GM12878 (cell line): Measurements from ENCODE around the gene CD72. TPM values are rescaled to one million over a fixed set of nuclear protein-coding genes. Genes with fewer than 3 reads are reported as not detected.

Experiments
- CBX5 ChIP-seq: sonication (generic); IDR thresholded peaks from 2 replicates; pipeline ENCODE4 v1.6.1; 2016; ENCODE audit warnings: low read depth, moderate library complexity, mild to moderate bottlenecking, inconsistent platforms
- CEBPB ChIP-seq, 2 experiments: fragments of 150-350 bp in 1 of 2; IDR thresholded peaks; 2 replicates each; pipeline ENCODE4 v1.6.1; 2012 to 2014; ENCODE audit warnings: low read depth in 2 of 2, low read length in 2 of 2, borderline replicate concordance in 1 of 2, inconsistent platforms in 1 of 2
- CHD1 ChIP-seq: IDR thresholded peaks from 2 replicates; pipeline ENCODE4 v1.6.1; 2012; ENCODE audit warnings: low read depth, low read length, improper control_type of control experiment
- EP300 ChIP-seq, 2 experiments: fragments of 150-350 bp in 1 of 2; IDR thresholded peaks; 2 replicates each; pipeline ENCODE4 v1.6.1; 2011 to 2012; ENCODE audit warnings: low read depth in 2 of 2, low read length in 2 of 2, borderline replicate concordance in 1 of 2, improper control_type of control experiment in 1 of 2, inconsistent platforms in 1 of 2; ENCODE audit not compliant: control insufficient read depth in 1 of 2
- GABPA ChIP-seq: IDR thresholded peaks from 2 replicates; pipeline ENCODE4 v1.6.1; 2014; ENCODE audit warnings: antibody characterized with exemption, low read depth, mild to moderate bottlenecking, inconsistent platforms
- KAT2A ChIP-seq: conservative IDR thresholded peaks from 2 replicates; pipeline ENCODE4 v1.6.1; 2011; ENCODE audit warnings: low read depth, low read length; ENCODE audit not compliant: control insufficient read depth
- LARP7 ChIP-seq: fragments of 450-650 bp; IDR thresholded peaks from 2 replicates; pipeline ENCODE4 v1.6.1; 2017; ENCODE audit warnings: mild to moderate bottlenecking
- MEF2B ChIP-seq: fragments of 450-650 bp; IDR thresholded peaks from 2 replicates; pipeline ENCODE4 v1.6.1; 2018; ENCODE audit warnings: mild to moderate bottlenecking, moderate library complexity; ENCODE audit not compliant: partially characterized antibody, poor library complexity, severe bottlenecking
- RAD21 ChIP-seq: IDR thresholded peaks from 2 replicates; pipeline ENCODE4 v1.6.1; 2011; ENCODE audit warnings: mild to moderate bottlenecking, low read depth, low read length, moderate library complexity; ENCODE audit not compliant: insufficient read depth
- RELA ChIP-seq: fragments of 450-650 bp; IDR thresholded peaks from 2 replicates; pipeline ENCODE4 v1.8.0; 2014; ENCODE audit warnings: borderline replicate concordance; ENCODE audit not compliant: partially characterized antibody
- ZNF217 ChIP-seq: fragments of 450-650 bp; IDR thresholded peaks from 2 replicates; pipeline ENCODE4 v1.6.1; 2017; ENCODE audit warnings: antibody characterized with exemption, mild to moderate bottlenecking
- ZSCAN29 ChIP-seq: fragments of 450-650 bp; IDR thresholded peaks from 2 replicates; pipeline ENCODE4 v1.6.1; 2017; ENCODE audit warnings: mild to moderate bottlenecking, moderate library complexity
- polyA plus RNA-seq, 11 experiments: library from polyadenylated mRNA; depleted of rRNA in 4 of 11; unstranded in 6 of 11; stranded (reverse) in 5 of 11; fragments of >200 nt; fragmentation: Nextera tagmentation in 4 of 11; fragmentation: Illumina TruSeq in 1 of 11; extraction: Ambion mirVana in 4 of 11; extraction: Trizol in 1 of 11; gene quantifications; 1 replicate in 1 of 11; 2 replicates in 10 of 11; pipeline versions ENCODE4 v1.2.1 to v1.2.3, GENCODE V29; 2011 to 2016; ENCODE audit warnings: inconsistent platforms in 2 of 11, missing spikeins in 2 of 11, low read depth in 1 of 11
- total RNA-seq, 4 experiments: library from RNA; depleted of rRNA in 3 of 4; stranded (reverse); fragments of >200 nt in 3 of 4; fragmentation: Illumina TruSeq in 1 of 4; extraction: Trizol in 1 of 4; gene quantifications; 2 replicates each; pipeline versions ENCODE4 v1.2.1 to v1.2.3, GENCODE V29; 2013 to 2021
- TF ChIP-seq, protein P1 (sequence below): fragments of 450-650 bp; conservative IDR thresholded peaks from 2 replicates; pipeline ENCODE4 v1.6.1; 2017; ENCODE audit warnings: mild to moderate bottlenecking, moderate library complexity
- TF ChIP-seq, protein P2 (sequence below): IDR thresholded peaks from 2 replicates; pipeline ENCODE4 v1.6.1; 2012; ENCODE audit warnings: low read depth, low read length, improper control_type of control experiment
- TF ChIP-seq, protein P3 (sequence below): IDR thresholded peaks from 2 replicates; pipeline ENCODE4 v1.6.1; 2012; ENCODE audit warnings: mild to moderate bottlenecking, low read depth, low read length
- TF ChIP-seq, protein P4 (sequence below): IDR thresholded peaks from 2 replicates; pipeline ENCODE4 v1.6.1; 2011; ENCODE audit warnings: mild to moderate bottlenecking, low read depth, low read length, moderate library complexity; ENCODE audit not compliant: insufficient replicate concordance
- TF ChIP-seq, protein P5 (sequence below): fragments of 450-650 bp; IDR thresholded peaks from 2 replicates; pipeline ENCODE4 v1.6.1; 2017; ENCODE audit warnings: mild to moderate bottlenecking, moderate library complexity

CD72 gene
- total and polyA plus RNA-seq, 10 of the 15 experiments (the other 5 are each of a cell fraction or from before 2014, with no cell fraction given) = 2.1 to 14.2 (median 4.4) TPM

DNA sequence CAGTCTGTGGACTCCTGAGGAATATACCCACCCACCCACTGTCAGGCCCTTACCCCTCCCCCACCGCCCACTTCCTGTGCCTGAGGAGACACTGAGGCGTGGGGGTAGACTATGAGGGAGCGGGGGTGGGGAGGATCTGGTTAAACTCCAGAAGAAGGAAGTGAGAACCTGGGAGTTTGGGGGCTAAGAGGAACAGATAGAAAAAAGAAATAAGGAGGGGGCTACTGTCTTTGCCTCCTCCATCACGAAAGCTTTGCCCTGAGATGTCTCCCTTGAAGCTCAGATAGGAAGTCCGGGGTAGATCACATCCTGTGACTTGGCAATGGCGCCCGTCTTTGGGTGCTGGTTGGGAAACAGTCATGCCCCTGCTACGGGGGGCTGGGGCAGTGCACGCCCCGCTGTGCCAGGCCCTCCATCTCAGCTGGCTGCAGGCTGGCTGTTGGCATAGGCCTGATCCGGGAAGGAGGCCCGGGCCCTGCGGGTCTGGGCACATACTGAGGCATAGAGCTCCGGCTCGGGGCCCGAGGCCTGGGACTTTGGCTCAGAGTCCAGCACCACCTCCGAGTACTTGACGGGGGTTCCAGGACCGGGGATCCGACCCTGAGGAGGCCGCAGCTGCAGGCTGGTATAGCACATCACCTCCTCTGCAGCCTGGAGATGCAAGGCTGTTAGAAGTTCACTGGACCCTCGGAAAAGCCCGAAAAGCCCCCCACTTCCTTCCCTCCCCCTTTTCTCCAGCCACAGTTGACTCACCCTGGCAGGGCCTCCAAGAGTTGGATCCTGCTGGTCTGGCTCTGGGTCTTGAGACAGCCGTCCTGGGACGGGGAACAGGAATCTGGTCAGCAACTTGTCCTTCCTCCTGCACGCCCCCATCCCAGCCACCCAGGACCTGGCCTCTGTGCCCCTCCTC is 31.5 kb upstream of the CD72 start (continued):
- TF ChIP-seq, protein P1, sequence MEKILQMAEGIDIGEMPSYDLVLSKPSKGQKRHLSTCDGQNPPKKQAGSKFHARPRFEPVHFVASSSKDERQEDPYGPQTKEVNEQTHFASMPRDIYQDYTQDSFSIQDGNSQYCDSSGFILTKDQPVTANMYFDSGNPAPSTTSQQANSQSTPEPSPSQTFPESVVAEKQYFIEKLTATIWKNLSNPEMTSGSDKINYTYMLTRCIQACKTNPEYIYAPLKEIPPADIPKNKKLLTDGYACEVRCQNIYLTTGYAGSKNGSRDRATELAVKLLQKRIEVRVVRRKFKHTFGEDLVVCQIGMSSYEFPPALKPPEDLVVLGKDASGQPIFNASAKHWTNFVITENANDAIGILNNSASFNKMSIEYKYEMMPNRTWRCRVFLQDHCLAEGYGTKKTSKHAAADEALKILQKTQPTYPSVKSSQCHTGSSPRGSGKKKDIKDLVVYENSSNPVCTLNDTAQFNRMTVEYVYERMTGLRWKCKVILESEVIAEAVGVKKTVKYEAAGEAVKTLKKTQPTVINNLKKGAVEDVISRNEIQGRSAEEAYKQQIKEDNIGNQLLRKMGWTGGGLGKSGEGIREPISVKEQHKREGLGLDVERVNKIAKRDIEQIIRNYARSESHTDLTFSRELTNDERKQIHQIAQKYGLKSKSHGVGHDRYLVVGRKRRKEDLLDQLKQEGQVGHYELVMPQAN = no peak
- TF ChIP-seq CEBPB (IDR thresholded peaks at IDR 0.05; ENCODE audit: borderline replicate concordance in 1 of 2, low read depth in 2 of 2, low read length in 2 of 2) = no peak
- TF ChIP-seq ZSCAN29 = no peak
- 0 out of 2 replicates have a peak, but pooled peaks have one; percentile 12 for TF ChIP-seq RAD21
- TF ChIP-seq LARP7 = no peak
- no peak for TF ChIP-seq RELA
- no peak for TF ChIP-seq CHD1
- TF ChIP-seq, protein P2, sequence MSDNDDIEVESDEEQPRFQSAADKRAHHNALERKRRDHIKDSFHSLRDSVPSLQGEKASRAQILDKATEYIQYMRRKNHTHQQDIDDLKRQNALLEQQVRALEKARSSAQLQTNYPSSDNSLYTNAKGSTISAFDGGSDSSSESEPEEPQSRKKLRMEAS = no peak
- no peak for TF ChIP-seq MEF2B
- TF ChIP-seq EP300 (IDR thresholded peaks at IDR 0.05; ENCODE audit: borderline replicate concordance in 1 of 2, control insufficient read depth in 1 of 2, low read depth in 2 of 2, low read length in 2 of 2) = no peak
- TF ChIP-seq, protein P3, sequence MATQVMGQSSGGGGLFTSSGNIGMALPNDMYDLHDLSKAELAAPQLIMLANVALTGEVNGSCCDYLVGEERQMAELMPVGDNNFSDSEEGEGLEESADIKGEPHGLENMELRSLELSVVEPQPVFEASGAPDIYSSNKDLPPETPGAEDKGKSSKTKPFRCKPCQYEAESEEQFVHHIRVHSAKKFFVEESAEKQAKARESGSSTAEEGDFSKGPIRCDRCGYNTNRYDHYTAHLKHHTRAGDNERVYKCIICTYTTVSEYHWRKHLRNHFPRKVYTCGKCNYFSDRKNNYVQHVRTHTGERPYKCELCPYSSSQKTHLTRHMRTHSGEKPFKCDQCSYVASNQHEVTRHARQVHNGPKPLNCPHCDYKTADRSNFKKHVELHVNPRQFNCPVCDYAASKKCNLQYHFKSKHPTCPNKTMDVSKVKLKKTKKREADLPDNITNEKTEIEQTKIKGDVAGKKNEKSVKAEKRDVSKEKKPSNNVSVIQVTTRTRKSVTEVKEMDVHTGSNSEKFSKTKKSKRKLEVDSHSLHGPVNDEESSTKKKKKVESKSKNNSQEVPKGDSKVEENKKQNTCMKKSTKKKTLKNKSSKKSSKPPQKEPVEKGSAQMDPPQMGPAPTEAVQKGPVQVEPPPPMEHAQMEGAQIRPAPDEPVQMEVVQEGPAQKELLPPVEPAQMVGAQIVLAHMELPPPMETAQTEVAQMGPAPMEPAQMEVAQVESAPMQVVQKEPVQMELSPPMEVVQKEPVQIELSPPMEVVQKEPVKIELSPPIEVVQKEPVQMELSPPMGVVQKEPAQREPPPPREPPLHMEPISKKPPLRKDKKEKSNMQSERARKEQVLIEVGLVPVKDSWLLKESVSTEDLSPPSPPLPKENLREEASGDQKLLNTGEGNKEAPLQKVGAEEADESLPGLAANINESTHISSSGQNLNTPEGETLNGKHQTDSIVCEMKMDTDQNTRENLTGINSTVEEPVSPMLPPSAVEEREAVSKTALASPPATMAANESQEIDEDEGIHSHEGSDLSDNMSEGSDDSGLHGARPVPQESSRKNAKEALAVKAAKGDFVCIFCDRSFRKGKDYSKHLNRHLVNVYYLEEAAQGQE = no peak
- no peak for TF ChIP-seq ZNF217
- no peak for TF ChIP-seq CBX5
- TF ChIP-seq GABPA = no peak
- no peak for TF ChIP-seq KAT2A
- TF ChIP-seq, protein P4, sequence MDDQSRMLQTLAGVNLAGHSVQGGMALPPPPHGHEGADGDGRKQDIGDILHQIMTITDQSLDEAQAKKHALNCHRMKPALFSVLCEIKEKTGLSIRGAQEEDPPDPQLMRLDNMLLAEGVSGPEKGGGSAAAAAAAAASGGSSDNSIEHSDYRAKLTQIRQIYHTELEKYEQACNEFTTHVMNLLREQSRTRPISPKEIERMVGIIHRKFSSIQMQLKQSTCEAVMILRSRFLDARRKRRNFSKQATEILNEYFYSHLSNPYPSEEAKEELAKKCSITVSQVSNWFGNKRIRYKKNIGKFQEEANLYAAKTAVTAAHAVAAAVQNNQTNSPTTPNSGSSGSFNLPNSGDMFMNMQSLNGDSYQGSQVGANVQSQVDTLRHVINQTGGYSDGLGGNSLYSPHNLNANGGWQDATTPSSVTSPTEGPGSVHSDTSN = no peak
- TF ChIP-seq, protein P5, sequence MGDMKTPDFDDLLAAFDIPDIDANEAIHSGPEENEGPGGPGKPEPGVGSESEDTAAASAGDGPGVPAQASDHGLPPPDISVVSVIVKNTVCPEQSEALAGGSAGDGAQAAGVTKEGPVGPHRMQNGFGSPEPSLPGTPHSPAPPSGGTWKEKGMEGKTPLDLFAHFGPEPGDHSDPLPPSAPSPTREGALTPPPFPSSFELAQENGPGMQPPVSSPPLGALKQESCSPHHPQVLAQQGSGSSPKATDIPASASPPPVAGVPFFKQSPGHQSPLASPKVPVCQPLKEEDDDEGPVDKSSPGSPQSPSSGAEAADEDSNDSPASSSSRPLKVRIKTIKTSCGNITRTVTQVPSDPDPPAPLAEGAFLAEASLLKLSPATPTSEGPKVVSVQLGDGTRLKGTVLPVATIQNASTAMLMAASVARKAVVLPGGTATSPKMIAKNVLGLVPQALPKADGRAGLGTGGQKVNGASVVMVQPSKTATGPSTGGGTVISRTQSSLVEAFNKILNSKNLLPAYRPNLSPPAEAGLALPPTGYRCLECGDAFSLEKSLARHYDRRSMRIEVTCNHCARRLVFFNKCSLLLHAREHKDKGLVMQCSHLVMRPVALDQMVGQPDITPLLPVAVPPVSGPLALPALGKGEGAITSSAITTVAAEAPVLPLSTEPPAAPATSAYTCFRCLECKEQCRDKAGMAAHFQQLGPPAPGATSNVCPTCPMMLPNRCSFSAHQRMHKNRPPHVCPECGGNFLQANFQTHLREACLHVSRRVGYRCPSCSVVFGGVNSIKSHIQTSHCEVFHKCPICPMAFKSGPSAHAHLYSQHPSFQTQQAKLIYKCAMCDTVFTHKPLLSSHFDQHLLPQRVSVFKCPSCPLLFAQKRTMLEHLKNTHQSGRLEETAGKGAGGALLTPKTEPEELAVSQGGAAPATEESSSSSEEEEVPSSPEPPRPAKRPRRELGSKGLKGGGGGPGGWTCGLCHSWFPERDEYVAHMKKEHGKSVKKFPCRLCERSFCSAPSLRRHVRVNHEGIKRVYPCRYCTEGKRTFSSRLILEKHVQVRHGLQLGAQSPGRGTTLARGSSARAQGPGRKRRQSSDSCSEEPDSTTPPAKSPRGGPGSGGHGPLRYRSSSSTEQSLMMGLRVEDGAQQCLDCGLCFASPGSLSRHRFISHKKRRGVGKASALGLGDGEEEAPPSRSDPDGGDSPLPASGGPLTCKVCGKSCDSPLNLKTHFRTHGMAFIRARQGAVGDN = peak; percentile 86
